Ishikawa (cell line): ENCODE measurements around the gene CAMK2D.

Experiments
- CEBPB ChIP-seq: IDR thresholded peaks from 2 replicates; pipeline ENCODE4 v1.6.1; 2012
- CREB1 ChIP-seq: IDR thresholded peaks from 2 replicates; pipeline ENCODE4 v1.6.1; 2012; ENCODE audit warnings: low read depth
- EGR1 ChIP-seq: IDR thresholded peaks from 2 replicates; pipeline ENCODE4 v1.6.1; 2012
- EP300 ChIP-seq: IDR thresholded peaks from 2 replicates; pipeline ENCODE4 v1.6.1; 2012; ENCODE audit warnings: borderline replicate concordance
- FOXM1 ChIP-seq: IDR thresholded peaks from 2 replicates; pipeline ENCODE4 v1.6.1; 2012; ENCODE audit warnings: low read depth, borderline replicate concordance
- NFIC ChIP-seq: IDR thresholded peaks from 2 replicates; pipeline ENCODE4 v1.6.1; 2012
- RAD21 ChIP-seq: IDR thresholded peaks from 2 replicates; pipeline ENCODE4 v1.6.1; 2012; ENCODE audit warnings: low read depth
- TAF1 ChIP-seq: IDR thresholded peaks from 2 replicates; pipeline ENCODE4 v1.6.1; 2012; ENCODE audit warnings: low read depth, mild to moderate bottlenecking
- TCF12 ChIP-seq: IDR thresholded peaks from 2 replicates; pipeline ENCODE4 v1.6.1; 2012; ENCODE audit warnings: low read depth
- TEAD4 ChIP-seq: IDR thresholded peaks from 2 replicates; pipeline ENCODE4 v1.6.1; 2012
- YY1 ChIP-seq: IDR thresholded peaks from 2 replicates; pipeline ENCODE4 v1.6.1; 2012; ENCODE audit warnings: low read depth
- ZBTB7A ChIP-seq: IDR thresholded peaks from 2 replicates; pipeline ENCODE4 v1.6.1; 2012; ENCODE audit warnings: low read depth
- TF ChIP-seq, protein P1 (sequence below): IDR thresholded peaks from 2 replicates; pipeline ENCODE4 v1.6.1; 2012; ENCODE audit warnings: low read depth, mild to moderate bottlenecking
- TF ChIP-seq, protein P2 (sequence below): IDR thresholded peaks from 2 replicates; pipeline ENCODE4 v1.6.1; 2012
- TF ChIP-seq, protein P3 (sequence below): IDR thresholded peaks from 2 replicates; pipeline ENCODE4 v1.6.1; 2012

Gene CAMK2D

DNA sequence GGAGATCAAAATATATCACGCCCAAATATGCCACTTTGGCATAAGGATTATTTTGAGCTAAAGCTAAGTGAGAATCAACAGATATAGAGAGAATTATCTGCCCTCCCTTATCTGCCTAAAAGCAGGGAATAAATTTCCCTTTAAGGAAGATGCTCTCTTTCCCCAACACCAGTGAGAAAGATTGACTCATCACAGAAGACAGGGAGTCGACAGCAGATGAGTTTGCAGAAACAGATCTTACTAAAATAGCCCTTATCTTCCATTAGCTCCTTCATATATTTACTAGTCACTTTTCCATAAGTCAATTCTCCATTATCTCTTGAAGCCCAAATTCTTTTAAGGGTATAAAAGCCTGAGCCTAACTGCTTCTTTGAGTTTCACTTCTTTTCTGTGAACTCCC, 156.6 kb downstream of the CAMK2D start:
- TF ChIP-seq ZBTB7A (no peak), EGR1 (no peak), EP300 (no peak), YY1 (no peak), TEAD4 (no peak), FOXM1 (no peak), NFIC (no peak), RAD21 (no peak), TCF12 (no peak), TAF1 (no peak), CREB1 (no peak), CEBPB (no peak)
- TF ChIP-seq, protein P1, sequence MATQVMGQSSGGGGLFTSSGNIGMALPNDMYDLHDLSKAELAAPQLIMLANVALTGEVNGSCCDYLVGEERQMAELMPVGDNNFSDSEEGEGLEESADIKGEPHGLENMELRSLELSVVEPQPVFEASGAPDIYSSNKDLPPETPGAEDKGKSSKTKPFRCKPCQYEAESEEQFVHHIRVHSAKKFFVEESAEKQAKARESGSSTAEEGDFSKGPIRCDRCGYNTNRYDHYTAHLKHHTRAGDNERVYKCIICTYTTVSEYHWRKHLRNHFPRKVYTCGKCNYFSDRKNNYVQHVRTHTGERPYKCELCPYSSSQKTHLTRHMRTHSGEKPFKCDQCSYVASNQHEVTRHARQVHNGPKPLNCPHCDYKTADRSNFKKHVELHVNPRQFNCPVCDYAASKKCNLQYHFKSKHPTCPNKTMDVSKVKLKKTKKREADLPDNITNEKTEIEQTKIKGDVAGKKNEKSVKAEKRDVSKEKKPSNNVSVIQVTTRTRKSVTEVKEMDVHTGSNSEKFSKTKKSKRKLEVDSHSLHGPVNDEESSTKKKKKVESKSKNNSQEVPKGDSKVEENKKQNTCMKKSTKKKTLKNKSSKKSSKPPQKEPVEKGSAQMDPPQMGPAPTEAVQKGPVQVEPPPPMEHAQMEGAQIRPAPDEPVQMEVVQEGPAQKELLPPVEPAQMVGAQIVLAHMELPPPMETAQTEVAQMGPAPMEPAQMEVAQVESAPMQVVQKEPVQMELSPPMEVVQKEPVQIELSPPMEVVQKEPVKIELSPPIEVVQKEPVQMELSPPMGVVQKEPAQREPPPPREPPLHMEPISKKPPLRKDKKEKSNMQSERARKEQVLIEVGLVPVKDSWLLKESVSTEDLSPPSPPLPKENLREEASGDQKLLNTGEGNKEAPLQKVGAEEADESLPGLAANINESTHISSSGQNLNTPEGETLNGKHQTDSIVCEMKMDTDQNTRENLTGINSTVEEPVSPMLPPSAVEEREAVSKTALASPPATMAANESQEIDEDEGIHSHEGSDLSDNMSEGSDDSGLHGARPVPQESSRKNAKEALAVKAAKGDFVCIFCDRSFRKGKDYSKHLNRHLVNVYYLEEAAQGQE, result no peak
- TF ChIP-seq, protein P2, sequence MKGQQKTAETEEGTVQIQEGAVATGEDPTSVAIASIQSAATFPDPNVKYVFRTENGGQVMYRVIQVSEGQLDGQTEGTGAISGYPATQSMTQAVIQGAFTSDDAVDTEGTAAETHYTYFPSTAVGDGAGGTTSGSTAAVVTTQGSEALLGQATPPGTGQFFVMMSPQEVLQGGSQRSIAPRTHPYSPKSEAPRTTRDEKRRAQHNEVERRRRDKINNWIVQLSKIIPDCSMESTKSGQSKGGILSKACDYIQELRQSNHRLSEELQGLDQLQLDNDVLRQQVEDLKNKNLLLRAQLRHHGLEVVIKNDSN, result no peak
- TF ChIP-seq, protein P3, sequence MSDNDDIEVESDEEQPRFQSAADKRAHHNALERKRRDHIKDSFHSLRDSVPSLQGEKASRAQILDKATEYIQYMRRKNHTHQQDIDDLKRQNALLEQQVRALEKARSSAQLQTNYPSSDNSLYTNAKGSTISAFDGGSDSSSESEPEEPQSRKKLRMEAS, result no peak

DNA sequence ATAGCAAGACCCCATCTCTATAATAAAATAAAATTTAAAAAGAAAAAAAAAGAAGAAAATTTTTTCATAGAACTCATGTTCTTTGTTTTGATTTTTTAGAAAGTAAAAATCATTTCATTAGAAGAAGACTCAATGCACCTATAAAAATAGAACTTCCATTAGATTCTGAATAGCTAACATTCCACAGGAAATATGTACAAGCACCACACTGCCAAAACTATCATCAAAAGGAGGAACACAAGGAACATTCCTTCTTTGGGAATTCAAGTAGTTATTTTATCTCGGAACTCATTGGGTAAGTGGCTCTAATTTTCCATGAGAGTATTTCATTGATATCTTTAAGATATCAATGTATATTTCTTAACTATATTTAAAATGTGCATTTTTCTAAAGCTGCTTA, 157.6 kb downstream of the CAMK2D start:
- TF ChIP-seq, protein P2, result no peak
- TF ChIP-seq, protein P3, result no peak
- TF ChIP-seq NFIC (no peak), FOXM1 (no peak)

DNA sequence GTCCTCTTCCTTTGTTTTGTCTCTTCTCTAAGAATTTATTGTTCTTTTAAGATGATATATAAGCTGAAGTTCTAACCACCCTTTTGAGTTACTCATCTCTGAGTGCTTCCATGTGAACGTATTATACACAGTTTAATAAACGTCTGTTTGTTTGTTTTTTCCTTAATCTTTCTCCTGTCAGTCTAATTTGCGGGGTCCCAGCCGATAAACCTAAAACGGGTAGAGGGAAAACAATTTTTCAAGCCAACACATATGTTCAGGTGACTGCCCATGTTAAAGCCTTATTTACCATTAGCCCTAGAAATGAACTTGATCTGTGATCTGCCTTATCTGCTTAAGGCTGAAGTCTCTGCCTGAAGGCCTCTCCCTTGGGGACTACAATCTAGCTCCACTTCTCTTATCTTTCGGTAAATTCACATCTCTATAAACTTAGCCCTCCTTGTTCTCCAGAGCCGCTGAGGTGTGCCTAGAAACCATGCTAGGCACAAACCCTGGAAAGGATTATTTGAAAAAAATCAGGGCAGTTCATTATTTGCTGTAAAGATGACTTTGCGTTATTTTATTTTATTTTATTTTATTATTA, 158.8 kb downstream of the CAMK2D start:
- no peak for TF ChIP-seq YY1
- no peak for TF ChIP-seq NFIC
- no peak for TF ChIP-seq CEBPB
- TF ChIP-seq, protein P3, result no peak

DNA sequence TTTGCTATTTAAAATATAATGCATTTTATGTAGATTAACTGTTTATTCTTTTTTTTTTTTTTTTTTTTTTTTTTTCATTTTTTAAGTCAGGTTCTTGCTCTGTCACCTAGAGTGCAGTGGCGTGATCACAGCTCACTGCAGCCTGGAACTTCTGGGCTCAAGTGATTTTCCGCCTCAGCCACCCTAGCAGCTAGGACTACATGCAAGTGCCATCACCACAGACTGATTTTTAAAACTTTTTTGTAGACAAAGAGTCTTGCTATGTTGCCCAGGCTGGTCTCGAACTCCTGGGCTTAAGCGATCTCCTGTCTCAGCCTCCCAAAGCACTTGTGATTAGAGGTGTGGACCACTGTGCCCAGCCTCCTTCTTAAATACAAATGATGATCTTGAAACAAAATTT, 159.9 kb downstream of the CAMK2D start:
- TF ChIP-seq, protein P2, result no peak
- TF ChIP-seq, protein P3, result no peak
- TF ChIP-seq, protein P1, result no peak
- TF ChIP-seq RAD21 (no peak), TEAD4 (no peak), ZBTB7A (no peak), EGR1 (no peak), TAF1 (no peak)

DNA sequence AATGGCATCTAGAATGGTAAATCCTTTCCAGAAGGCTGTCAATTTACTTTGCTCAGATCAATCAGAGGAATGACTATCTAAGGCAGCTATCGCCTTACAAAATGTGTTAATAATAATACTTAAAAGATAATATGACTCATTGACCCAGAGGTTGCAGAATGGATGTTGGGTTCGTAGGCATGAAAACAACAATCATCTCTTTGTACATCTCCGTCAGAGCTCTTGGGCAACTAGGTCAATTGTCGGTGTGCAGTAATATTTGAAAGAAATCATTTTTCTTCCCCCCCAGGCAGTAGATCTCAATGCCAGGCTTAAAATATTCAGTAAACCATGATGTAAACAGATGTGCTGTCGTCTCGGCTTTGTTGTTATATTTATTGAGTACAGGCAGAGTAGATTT, 165.1 kb downstream of the CAMK2D start:
- TF ChIP-seq, protein P1, result no peak
- no peak for TF ChIP-seq CREB1
- TF ChIP-seq, protein P3, result no peak
- no peak for TF ChIP-seq TEAD4
- no peak for TF ChIP-seq NFIC
- TF ChIP-seq TCF12, result no peak
- TF ChIP-seq, protein P2, result no peak
- no peak for TF ChIP-seq TAF1
- no peak for TF ChIP-seq ZBTB7A
- TF ChIP-seq RAD21, result no peak
